GM19035 (cell line): ENCODE results near the gene LRRC32.

Experiments used
- ATAC-seq: cut with Tn5 transposase; IDR thresholded peaks from one replicate; pipeline ENCODE4 v1.9.1; 2021; ENCODE audit not compliant: unreplicated experiment

Gene LRRC32, protein sequence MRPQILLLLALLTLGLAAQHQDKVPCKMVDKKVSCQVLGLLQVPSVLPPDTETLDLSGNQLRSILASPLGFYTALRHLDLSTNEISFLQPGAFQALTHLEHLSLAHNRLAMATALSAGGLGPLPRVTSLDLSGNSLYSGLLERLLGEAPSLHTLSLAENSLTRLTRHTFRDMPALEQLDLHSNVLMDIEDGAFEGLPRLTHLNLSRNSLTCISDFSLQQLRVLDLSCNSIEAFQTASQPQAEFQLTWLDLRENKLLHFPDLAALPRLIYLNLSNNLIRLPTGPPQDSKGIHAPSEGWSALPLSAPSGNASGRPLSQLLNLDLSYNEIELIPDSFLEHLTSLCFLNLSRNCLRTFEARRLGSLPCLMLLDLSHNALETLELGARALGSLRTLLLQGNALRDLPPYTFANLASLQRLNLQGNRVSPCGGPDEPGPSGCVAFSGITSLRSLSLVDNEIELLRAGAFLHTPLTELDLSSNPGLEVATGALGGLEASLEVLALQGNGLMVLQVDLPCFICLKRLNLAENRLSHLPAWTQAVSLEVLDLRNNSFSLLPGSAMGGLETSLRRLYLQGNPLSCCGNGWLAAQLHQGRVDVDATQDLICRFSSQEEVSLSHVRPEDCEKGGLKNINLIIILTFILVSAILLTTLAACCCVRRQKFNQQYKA

DNA sequence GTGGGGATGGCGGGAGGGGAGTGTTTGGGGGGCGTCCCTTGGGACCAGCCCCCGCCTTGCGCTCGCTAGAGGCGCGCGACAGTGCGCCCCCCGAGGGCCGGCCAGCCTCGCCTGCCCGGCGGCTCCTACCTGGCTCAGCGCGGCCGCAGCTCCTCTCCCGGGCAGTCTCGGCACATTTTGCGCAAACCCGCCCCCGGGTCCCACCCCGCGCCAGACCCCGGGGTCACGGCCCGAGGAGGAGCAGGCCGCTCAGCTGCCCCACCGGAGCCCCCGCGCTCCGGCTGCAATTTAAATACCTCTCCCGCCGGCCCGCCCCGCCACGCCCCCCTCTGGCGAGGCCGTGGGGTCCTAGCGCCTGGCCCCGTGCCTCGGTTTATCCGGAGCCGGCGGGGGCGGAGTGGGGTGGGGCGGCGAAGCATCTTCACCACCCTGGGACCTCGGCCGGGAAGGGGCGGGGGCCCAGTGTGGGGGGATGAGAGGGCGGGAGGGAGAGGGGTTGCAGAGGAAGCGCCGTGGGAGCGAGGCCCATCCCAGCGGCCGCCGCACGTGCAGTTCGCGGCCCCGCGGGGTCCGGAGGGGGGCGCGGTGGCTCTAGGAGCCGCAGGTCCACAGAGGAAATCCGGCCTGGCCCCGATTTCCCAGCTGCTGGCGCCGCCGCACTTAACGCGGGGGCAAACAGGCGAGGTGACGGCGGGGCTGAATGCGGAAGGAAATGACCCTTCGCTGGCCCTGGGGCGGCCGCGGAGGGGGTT, at the start of gene LRRC32:
Gene LRRC32, minus strand, starts transcription at position 263 of the 752 bp plus-strand sequence. CDS start 4,793 bp downstream, outside the sequence.
- no peak for ATAC-seq

DNA sequence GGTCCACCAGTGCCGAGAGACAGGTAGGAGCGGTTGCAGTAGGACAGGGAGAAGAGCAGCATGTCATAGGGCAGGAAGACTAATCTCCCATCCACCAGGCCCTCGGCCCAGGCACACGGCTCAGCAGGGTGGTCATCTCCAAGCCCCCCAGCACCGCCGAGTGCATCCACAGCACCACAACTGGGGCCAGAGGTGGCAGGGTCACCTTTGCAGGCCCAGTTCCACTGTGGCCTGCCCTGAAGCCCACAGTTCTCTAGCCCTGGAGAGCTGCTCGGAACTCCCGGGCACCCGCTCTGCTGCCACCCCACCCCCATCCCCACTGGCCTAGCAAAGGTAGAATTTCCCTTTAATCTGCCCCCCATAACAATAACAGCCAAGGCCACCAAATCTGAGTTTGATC, 49.1 kb upstream of the LRRC32 start:
- ATAC-seq = no peak

DNA sequence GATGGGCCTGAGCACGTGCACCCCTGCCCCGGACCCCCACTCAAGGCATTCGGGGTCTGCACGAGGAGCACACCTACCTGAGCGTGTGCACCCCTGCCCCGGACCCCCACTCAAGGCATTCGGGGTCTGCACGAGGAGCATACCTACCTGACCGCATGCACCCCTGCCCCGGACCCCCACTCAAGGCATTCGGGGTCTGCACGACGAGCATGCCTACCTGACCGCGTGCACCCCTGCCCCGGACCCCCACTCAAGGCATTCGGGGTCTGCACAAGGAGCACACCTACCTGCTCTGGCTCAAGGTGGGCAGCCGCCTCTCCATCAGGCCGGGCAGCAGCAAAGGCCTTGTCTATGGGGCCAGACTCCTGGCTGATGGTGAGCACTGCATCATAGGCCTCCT, 48.7 kb upstream of the LRRC32 start:
- no peak for ATAC-seq

DNA sequence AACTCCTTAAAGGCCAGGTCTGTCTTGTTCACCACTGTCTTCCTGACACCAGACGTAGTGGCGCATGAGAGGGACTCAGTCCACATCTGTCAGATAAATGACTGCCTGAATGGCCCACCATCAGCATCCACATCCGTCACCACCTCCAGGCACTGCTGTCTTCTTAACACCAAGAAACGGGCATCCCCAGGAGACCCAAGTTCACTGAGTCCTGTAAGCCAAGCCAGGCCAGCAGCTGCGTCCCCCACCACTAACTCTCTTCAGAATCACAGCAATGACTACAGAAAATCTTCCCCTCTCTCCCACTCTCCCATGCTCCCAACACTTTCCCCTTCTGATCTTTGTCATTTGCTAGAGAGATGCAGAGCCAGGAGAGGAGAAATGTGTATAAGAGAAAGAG, 47.3 kb upstream of the LRRC32 start:
- ATAC-seq = no peak

DNA sequence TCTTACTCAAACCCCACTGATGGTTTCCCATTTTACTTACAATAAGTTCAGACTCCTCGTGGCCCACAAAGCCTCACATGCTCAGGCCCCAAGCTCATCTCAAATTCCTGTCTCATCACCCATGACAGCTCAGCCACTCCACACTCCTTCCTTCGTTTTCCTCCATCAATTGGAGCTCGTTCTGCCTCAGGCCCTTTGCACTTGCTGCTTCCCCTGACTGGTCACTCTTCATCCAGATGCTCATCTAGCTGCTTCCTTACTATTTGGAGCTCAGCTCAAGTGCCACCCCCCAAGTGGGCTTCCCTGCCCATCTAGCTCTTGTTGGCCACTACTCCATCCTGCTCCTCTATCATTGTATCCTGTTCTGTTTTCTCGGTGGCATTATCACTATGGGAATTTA, 46.8 kb upstream of the LRRC32 start:
- no peak for ATAC-seq

DNA sequence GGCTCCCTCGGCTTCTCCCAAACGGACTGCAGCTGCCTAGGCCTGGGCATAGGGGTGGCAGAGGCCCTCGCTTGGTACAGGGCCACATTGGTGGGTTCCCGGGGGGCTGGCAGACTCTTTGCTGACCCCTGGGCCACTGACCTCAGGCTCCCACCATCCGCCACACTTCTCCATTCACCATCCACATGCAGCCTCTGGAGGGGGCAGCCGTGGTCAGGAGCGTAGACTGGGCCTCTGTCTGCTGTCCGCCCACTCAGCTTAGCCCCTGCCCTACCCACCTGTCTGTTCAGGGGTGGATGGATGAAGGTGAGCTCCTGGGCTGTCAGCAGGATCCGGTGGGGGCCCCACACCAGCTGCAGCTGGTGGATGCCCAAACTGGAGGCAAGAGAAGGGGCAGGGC, 45.7 kb upstream of the LRRC32 start:
- ATAC-seq = no peak

DNA sequence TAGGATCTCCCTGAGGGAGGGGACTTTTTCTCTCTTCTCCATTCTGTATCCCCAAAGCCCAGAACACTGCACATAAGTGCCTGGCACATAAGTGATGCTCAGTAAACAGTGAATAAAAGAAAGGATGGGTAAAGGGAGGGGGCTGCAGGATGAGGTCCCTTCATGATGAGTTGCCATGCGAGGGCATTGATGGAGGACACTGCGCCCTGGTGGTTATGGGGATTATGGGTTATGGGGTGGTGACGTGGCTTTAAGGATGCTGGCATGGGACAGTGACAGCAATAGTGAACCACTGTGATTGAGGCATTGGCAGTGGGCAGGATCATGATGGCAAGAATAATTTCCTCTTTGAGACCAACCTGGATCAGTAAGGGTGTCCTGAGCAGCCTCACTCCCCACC, 43.9 kb upstream of the LRRC32 start:
- no peak for ATAC-seq

DNA sequence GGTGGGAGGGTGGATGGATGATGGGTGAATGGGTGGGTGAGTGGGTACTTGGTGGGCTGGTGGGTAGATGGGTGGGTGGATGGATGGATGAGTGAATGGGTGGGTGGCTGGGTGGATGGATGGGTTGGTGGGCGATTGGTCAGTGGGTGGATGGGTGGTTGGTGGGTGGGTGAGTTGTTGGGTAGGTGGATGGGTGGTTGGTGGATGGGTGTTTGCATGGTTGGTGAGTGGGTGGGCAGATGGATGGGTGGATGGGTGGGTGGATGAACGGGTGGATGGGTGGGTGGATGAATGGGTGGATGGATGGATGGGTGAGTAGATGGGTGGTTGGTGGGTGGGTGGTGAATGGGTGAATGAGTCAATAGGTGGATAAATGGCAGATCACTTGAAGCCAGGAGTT, 43.0 kb upstream of the LRRC32 start:
- no peak for ATAC-seq

DNA sequence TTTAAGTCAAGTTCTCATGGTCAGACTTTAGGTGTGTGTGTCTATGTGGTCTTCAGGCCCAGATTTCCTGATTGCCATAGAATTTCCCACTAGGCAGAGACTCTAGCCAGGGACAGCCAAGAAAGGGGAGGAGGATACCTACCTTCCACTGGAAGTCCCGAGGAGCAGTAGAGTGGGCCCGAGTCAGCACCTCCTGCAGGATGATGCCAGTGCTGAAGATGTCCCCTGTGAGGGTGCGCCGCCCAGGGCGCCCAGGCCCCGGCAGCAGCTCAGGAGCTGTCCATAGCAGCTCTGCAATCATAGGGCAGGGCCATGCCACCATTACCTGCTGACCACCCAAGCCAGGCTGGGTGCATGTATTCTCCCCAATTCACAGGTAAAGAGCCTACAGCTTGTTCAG, 41.6 kb upstream of the LRRC32 start:
- no peak for ATAC-seq

DNA sequence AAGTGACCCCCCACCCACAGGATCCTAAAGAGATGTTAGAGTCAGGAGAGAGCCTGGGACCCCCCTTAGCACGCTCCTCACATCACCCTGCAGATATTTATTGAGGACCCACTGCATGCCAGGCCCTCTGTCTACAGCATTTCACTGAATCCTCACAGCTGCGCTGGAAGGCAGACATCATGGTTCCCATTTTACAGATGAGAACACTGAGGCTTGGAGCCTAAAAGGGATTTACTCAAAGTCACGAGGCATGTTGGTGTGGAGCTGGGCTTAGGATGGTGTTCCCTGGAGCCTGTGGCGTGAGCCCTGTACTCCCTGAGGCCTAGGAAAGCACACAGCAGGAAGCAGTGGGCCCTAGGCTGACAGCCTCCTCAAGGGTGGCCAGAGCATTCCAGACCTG, 39.2 kb upstream of the LRRC32 start:
- ATAC-seq = no peak

DNA sequence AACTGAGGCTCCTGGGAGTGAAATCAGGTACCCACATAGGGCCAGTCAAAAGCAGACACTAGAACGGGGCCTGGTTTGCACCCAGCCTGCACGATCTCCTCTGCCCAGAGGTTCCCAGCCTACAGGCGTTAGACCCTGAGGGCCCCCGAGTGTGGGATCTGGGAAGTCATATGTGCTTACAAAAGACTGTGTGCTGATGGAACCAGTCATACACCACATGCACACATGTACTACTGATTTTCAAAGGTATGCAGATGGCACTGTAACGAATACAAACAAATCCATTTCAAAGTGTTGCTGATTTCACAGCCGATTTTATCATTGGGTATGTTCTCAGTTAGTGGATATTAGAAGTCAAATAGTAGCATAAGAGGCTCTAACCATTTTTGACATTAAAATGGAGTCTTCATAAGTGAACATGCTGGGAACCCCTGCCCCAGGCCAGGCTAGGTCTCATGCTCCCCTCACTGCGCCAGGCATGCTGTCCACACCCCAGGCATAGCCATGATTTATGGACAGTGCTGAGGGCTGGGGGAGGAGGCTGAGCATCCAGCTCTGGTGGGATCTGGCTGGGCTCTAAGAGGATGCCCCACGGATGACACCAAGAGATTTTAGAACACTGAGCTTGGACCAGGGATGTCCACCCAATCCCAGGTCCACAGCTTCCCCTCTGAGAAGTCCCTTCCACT, 38.6 kb upstream of the LRRC32 start:
- no peak for ATAC-seq

DNA sequence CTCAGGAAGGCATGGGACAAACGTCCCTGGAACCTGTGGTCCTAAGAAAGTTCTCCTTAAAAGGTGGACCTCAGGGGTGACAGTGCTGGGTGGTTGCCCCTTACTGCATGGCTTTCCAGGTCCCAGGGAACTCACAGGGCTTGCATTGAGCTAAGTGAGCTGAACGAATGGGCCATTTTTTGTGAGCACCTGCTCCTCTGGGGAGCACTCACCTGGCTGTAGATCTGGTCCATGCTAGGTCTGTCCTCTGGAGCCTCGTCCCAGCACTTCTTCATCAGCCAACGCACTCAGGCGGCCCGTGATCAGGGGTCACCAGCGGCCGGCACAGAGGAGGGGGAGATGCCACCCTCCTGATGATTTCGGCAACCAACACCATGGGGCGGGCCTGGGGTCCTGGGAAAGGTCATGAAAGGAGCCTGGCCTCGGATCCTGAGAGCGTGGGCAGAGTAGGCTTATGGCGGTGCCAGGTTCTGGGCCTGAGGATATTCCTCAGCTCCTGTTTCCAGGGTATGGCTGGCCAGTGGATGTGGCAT, 36.8 kb upstream of the LRRC32 start:
- ATAC-seq = no peak

DNA sequence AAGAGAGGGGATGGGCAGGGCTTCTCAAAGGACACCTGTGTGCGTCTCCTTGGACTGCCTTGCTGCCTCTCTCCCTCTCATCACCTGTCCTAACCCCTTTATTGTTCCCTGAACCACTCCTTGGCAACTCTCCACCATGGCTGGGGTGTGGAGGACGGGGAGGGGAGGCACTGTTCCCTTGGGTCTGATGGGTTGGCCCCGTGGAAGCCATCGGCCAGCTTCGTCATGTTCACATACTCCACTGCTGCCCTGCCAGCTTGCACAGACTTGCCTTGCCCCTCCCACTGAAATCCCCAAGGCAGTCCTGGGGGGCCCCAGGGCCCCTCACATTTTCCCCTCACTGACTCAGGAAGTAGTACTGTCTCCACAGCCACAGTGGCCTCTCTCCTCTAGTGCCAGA, 36.1 kb upstream of the LRRC32 start:
- ATAC-seq = no peak

DNA sequence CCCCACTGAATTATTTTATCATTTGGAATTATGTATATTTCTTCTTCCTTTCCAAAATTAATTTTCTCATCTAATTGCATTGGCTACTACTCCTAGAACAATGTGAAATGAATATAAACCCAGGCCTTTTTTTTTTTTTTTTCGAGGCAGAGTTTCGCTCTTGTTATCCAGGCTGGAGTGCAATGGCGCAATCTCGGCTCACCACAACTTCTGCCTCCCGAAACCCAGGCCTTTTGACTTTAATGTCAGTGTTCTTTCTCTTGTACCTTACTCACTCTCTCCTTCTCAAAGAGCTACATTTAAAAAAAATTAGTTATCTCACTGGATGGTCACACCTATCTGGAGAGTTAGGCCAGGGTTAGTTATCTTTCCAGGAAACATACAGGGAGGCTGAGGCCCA, 35.3 kb upstream of the LRRC32 start:
- no peak for ATAC-seq

DNA sequence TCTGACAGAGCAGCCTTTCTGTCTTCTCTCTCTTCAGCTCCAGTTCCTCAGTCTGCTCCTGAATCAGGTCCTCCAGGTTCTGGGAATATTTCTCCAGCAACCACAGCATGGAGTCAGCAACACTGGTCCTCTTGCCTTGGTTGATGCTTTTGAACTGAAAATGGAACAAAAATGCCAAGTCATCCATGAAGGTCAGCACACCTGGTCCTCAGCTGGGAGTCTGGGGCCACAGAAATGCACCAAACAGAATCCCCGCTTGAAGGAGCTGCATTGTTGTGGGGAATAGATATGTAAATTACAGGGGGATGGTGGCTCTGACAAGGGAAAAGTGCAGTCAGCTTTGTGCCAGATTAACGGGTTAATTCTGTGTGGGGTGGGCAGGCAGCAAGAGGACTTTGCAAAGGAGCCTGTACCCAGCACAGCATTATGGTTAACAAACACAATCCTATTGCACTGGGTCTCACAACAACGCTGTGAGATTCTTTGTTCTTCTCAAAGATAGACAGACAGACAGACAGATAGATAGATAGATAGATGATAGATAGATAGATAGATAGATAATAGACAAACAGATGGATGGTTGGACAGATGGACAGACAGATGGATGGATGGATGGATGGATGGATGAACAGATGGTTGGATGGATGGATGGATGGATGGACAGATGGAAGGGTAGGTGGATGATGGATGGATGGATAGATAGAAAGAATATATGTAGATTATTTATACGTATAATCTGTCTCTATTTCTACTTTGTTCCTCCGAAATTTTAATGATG, 33.8 kb upstream of the LRRC32 start:
- ATAC-seq = no peak

DNA sequence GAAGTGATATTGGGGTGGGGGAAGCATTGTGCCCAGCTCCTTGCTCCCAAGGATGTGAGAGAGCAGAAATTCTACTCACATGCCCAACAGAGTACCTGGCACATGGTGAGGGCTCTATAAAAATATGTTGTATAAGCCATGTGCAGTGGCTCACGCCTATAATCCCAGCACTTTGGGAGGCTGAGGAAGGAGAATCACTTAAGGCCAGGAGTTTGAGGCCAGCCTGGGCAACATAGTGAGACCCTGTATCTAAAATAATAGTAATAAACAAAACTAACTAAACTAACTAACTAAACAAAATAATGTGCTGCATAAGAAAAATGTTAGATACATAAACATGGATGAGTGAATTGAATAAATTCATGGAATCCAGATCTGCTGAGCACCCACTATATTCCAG, 33.2 kb upstream of the LRRC32 start:
- ATAC-seq = no peak

DNA sequence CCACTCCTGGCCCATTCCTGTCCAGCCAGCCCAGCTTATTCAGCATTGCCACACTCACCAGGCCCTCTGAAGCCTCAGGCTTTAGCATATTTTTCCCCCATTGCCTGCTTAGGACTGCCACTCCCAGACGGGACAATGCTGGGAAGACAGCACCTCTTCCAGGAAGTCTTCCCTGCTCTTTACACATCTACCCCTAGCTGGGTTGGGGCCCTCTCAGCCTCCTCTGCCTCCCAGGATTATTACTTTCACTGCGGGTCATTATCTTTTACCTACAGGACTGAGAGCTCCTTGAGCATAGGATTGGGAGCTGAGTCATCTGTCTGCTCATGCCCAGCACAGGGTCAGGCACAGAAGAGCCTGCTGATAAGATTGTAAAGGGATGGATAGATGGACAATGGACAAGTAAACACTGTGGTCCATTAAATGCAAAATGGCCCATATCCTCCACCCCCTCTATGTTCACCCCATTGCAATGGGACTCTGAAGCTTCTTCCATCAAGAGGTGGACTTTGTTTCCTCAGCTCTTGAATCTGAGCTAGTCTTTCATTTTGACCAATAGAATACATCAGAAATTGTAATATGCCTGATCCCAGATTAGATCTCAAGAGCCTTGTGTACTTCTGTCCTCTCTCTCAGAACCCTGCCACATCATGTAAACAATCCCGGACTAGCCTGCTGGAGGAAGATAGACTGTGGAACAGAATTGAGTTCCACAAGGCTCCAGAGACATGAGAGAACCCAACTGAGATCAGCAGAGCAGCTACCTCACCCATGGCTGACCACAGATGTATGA, 32.0 kb upstream of the LRRC32 start:
- ATAC-seq = no peak

DNA sequence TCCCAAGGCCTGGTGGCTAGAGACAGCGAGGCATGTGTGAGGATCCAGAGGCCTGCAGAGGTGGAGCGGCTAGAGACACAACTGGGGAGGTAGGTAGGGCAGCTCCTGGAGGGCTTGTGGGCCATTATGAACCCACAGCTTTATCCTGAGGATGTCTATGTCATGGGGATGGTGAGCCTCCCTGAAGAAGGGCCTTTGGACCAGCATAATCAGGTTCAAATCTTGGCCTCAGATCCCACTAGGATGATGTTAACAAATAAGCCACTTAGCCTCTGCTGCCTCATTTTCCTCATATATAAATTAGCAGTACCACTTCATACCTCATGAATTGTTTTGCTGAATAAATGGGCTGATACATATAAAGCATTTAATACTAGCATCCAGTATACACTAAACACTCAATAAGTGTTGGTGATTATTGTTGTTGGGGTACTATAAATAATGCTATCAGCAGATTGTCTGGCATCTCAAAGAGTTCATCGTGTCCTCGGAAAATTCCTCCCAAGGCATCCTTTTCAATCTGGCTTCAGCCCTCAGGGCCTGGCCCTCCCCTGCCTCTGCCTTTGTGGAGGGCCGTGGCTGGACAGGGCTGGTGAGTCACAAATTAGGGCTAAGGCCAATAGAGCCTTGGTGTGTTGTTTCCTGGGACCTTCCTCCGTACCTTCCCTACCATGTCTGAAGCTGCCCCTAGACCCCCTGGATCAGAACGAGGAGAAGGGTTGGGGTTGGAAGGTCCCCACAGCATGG, 30.9 kb upstream of the LRRC32 start:
- ATAC-seq = no peak
